Stomach (tissue), 4 donors: ENCODE data around the gene ASCL2.

ENCODE experiments used
- CTCF ChIP-seq, 7 experiments: fragments of 450-650 bp in 4 of 7; fragments of 200-600 bp in 3 of 7; sonication (generic) in 3 of 7; IDR thresholded peaks; one replicate each; pipeline ENCODE4 v1.5.1; 2016 to 2019; ENCODE audit warnings: antibody characterized with exemption in 7 of 7, control low read depth in 2 of 7, mild to moderate bottlenecking in 1 of 7
- EP300 ChIP-seq: sonication (generic); formaldehyde crosslinking; IDR thresholded peaks from one replicate; pipeline ENCODE4 v1.6.1; 2017; ENCODE audit warnings: antibody characterized with exemption
- POLR2A ChIP-seq, 4 donors: fragments of 450-650 bp; IDR thresholded peaks; one replicate each; pipeline ENCODE4 v1.6.1; 2016; ENCODE audit warnings: antibody characterized with exemption in 4 of 4, control low read depth in 2 of 4, mild to moderate bottlenecking in 1 of 4, moderate library complexity in 1 of 4
- POLR2AphosphoS5 ChIP-seq, 3 donors: sonication (generic); formaldehyde crosslinking; IDR thresholded peaks; one replicate each; pipeline ENCODE4 v1.6.1; 2016; ENCODE audit warnings: antibody characterized with exemption in 3 of 3

DNA sequence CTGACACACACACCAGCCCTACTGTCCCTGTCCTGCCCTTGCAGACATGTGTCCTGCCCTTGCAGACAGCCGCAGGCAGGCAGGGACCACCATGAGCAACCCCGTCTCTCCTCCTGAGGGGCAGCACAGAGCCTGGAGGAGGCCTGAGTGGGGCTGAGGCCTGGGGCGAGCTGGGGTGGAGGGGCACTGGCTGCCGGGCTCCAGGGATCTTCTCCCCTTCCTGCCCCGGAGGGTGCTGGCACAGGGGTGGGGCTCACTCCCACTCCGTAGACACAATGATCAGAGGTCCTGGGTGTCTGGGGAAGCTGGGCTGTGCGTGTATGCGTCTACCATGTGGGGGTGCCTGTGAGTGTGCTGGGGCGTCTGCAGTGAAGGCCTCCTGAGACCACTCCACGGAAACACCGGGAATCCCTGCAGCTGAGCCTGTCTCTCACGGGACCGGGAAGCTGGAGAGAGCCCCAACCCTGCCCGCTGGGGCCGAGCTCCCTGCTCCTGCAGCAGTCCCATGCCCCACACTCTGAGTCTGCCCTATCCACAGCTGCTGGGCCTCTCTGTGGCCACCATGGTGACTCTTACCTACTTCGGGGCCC is 32.0 kb upstream of the ASCL2 start:
- TF ChIP-seq CTCF (IDR thresholded peaks at IDR 0.05): no peak
- no peak for TF ChIP-seq POLR2AphosphoS5 (IDR thresholded peaks at IDR 0.05)
- no peak for TF ChIP-seq EP300
- no peak for TF ChIP-seq POLR2A (IDR thresholded peaks at IDR 0.05)
